Subcutaneous adipose tissue (tissue), 4 donors: ENCODE data around the gene ST3GAL6. TPM values are rescaled to one million over a fixed set of nuclear protein-coding genes. Genes with fewer than 3 reads are reported as not detected.

Experiments used
- CTCF ChIP-seq: fragments of 450-650 bp; IDR thresholded peaks from one replicate; pipeline ENCODE4 v1.5.1; 2016; ENCODE audit warnings: low read depth, mild to moderate bottlenecking, control low read depth, antibody characterized with exemption, moderate library complexity
- total RNA-seq, 4 donors: library from RNA; depleted of rRNA; stranded (reverse); fragments of >200 nt; gene quantifications; one replicate each; pipeline ENCODE4 v1.1.0, GENCODE V29; 2016

The ST3GAL6 gene
- total RNA-seq, 4 donors from 2014 or later = 25.3 to 49.9 (median 37.3) TPM

GRCh38 chr3:98746882-98747281, 16.3 kb upstream of the ST3GAL6 start:
- TF ChIP-seq CTCF = no peak

- no peak for TF ChIP-seq CTCF
These were observed 12.7 kb upstream of the ST3GAL6 start for GRCh38 chr3:98750276-98750919.

GRCh38 chr3:98754483-98754882, 8.7 kb upstream of the ST3GAL6 start:
- TF ChIP-seq CTCF = no peak

GRCh38 chr3:98755601-98756000, 7.5 kb upstream of the ST3GAL6 start:
- no peak for TF ChIP-seq CTCF

- TF ChIP-seq CTCF = no peak
These were observed 3.5 kb upstream of the ST3GAL6 start for GRCh38 chr3:98759629-98760028.

GRCh38 chr3:98761643-98762229, 1.4 kb upstream of the ST3GAL6 start:
- no peak for TF ChIP-seq CTCF

GRCh38 chr3:98763819-98764418, 779 bp downstream of the ST3GAL6 start:
- no peak for TF ChIP-seq CTCF
